Left lobe of liver (tissue), 2 donors: Measurements from ENCODE around the gene MZF1. TPM values are rescaled to one million over a fixed set of nuclear protein-coding genes. Genes with fewer than 3 reads are reported as not detected.

Experiments
- ATAC-seq: fragments of 200-7000 bp; cut with Tn5 transposase; one replicate; pipeline ENCODE4 v1.9.1; 2020; ENCODE audit warnings: mild to moderate bottlenecking, moderate library complexity
- DNase-seq: peaks from one replicate; pipeline ENCODE4 v3.0.0-alpha.2; 2020; ENCODE audit warnings: low spot score
- total RNA-seq: library from RNA; stranded (reverse); gene quantifications from one replicate; pipeline ENCODE4 v1.2.1, GENCODE V29; 2021
- donor health status: DM: no; HTN: no; CAD: no; lungs with moderate emphysema.
- donor health status: DM: no; HTN: yes; CAD: no.

The MZF1 gene
- total RNA-seq, 1 donor from 2014 or later, result 15.2 TPM

- DNase-seq, result no peak
- no peak for ATAC-seq
These were observed 57.9 kb downstream of the MZF1 start for GRCh38 chr19:58515259-58515658.

- DNase-seq (peak; percentile 48), ATAC-seq (no peak)
These were observed 58.5 kb downstream of the MZF1 start for GRCh38 chr19:58514564-58515022.

- DNase-seq, result peak; percentile 94
- ATAC-seq, result peak; percentile 70
These were observed 59.2 kb downstream of the MZF1 start for GRCh38 chr19:58513694-58514563.

- peak; percentile 1 for ATAC-seq
- no peak for DNase-seq
These were observed 59.9 kb downstream of the MZF1 start for GRCh38 chr19:58513213-58513693.

Other genes with a start within 250 kb of the MZF1 start
- gene ZSCAN22, start 246.3 kb downstream of the MZF1 start, total RNA-seq, result 2.4 TPM
- 1,433 TPM for gene A1BG, start 219.8 kb downstream of the MZF1 start, total RNA-seq
- 2.4 TPM for gene ZNF497, start 210.6 kb downstream of the MZF1 start, total RNA-seq
- 2.9 TPM for gene ZNF837, start 192.3 kb downstream of the MZF1 start, total RNA-seq
- gene RPS5, start 186.1 kb downstream of the MZF1 start, total RNA-seq, result 311 TPM
- gene RNF225, start 177.7 kb downstream of the MZF1 start, total RNA-seq, result not detected
- 5.8 TPM for gene ZNF584, start 164.7 kb downstream of the MZF1 start, total RNA-seq
- 1.9 TPM for gene ZNF132, start 133.2 kb downstream of the MZF1 start, total RNA-seq
- gene ZNF324B, start 121.7 kb downstream of the MZF1 start, total RNA-seq, result 4.6 TPM
- gene ZNF324, start 106.3 kb downstream of the MZF1 start, total RNA-seq, result 2.7 TPM
- 2.4 TPM for gene ZNF446, start 97.0 kb downstream of the MZF1 start, total RNA-seq
- gene SLC27A5, start 61.3 kb downstream of the MZF1 start, total RNA-seq, result 736 TPM
- gene ZBTB45, start 53.5 kb downstream of the MZF1 start, total RNA-seq, result 5.0 TPM
- gene TRIM28, start 29.3 kb downstream of the MZF1 start, total RNA-seq, result 84.0 TPM
- gene CHMP2A, start 18.2 kb downstream of the MZF1 start, total RNA-seq, result 73.4 TPM
- gene UBE2M, start 14.7 kb downstream of the MZF1 start, total RNA-seq, result 20.5 TPM